ENCODE measurements around the gene RGS12. TPM values are rescaled to one million over a fixed set of nuclear protein-coding genes. Genes with fewer than 3 reads are reported as not detected.

The RGS12 gene
- total and polyA plus RNA-seq, 4 experiments from 2014 or later, result 0.93 to 10.6 (median 6.0) TPM

DNA sequence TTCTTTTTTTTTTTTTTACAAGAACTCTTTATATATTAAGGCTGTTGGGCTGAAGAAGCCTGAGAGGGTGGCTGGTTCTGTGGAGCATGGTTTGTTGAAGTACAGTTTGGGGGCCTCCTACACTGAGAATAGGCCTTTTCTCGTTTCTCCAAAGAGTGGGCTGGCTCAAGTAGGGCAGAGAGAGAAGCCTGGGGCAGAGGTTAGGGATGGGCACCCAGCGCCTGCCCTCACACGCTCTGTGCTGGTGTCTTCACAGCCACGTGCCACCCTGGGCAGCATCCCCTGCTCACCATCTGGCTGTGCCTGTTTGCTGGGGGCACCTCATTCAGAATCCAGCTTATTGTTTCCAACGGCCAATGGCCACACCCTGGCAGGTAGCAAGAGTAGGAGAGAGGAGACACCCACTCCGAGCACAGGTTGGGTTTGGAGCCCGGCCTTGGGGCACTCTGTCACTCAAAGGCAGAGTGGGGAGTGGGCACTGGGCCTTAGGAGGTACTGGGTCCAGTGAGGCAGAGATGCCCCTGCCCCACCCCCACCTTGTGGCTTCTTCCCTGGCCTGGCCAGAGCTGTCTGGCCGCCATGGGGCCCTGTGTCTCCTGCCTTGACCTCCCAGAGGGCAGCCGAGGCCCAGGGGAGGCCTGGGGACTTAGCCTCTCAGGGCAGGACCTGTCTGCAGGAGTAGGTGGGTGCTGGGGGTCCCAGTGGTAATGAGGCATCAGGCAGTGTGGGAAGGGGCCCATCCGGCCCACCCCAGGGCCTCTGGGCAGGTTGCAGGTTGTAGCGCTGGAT lies 40.9 kb upstream of the RGS12 start:
- H3K9me3 ChIP-seq (ENCODE audit: control insufficient read depth in 1 of 2, low read length in 2 of 2), result no peaks in the 10 kb centered on the region
- CTCF ChIA-PET (ENCODE audit: partially characterized antibody), result no interaction called here
- no peak overlapping the region for H3K27ac ChIP-seq (ENCODE audit: low read depth, low read length)
- H3K9me3 Mint-ChIP-seq, result no peaks in the 10 kb centered on the region
- no peaks in the 10 kb centered on the region for H3K4me1 ChIP-seq (ENCODE audit: insufficient read depth, low read length)
- no peak overlapping the region for H3K27ac Mint-ChIP-seq
- intact Hi-C loops (cut with micrococcal nuclease), result no loop called here
- no peaks in the 10 kb centered on the region for H3K27me3 ChIP-seq (ENCODE audit: insufficient read depth, low read length)
- POLR2A ChIA-PET (ENCODE audit: partially characterized antibody), result no interaction called here
- H3K36me3 ChIP-seq (ENCODE audit: insufficient read depth, low read length), result no peaks in the 10 kb centered on the region
- no peak for DNase-seq
- no peaks in the 10 kb centered on the region for H3K27me3 Mint-ChIP-seq
- H3K4me3 Mint-ChIP-seq, result no peak overlapping the region
- peaks cover 0 to 8% of the 10 kb centered on the region in 2 donors for H3K36me3 Mint-ChIP-seq
- no peaks in the 10 kb centered on the region for H3K4me1 Mint-ChIP-seq
- no peak overlapping the region for H3K4me3 ChIP-seq (ENCODE audit: low read length in 2 of 2)

GRCh38 chr4:3252480-3252828 lies 40.4 kb upstream of the RGS12 start:
- H3K4me3 ChIP-seq (ENCODE audit: low read length in 2 of 2), result no peak overlapping the region
- H3K27me3 ChIP-seq (ENCODE audit: insufficient read depth, low read length), result no peaks in the 10 kb centered on the region
- no peaks in the 10 kb centered on the region for H3K9me3 ChIP-seq (ENCODE audit: control insufficient read depth in 1 of 2, low read length in 2 of 2)
- DNase-seq, result no peak
- H3K27ac ChIP-seq (ENCODE audit: low read depth, low read length), result no peak overlapping the region
- ChIA-PET CTCF (ENCODE audit: partially characterized antibody) (no interaction called here), POLR2A (ENCODE audit: partially characterized antibody) (no interaction called here)
- H3K9me3 Mint-ChIP-seq, result no peaks in the 10 kb centered on the region
- H3K4me1 ChIP-seq (ENCODE audit: insufficient read depth, low read length), result no peaks in the 10 kb centered on the region
- H3K36me3 Mint-ChIP-seq, result peaks cover 0 to 8% of the 10 kb centered on the region in 2 donors
- no peaks in the 10 kb centered on the region for H3K4me1 Mint-ChIP-seq
- no peaks in the 10 kb centered on the region for H3K27me3 Mint-ChIP-seq
- no peak overlapping the region for H3K27ac Mint-ChIP-seq
- no peaks in the 10 kb centered on the region for H3K36me3 ChIP-seq (ENCODE audit: insufficient read depth, low read length)
- H3K4me3 Mint-ChIP-seq, result no peak overlapping the region
- intact Hi-C loops (cut with micrococcal nuclease), result no loop called here

- peaks cover 0 to 8% of the 10 kb centered on the region in 2 donors for H3K36me3 Mint-ChIP-seq
- H3K4me1 Mint-ChIP-seq, result no peaks in the 10 kb centered on the region
- H3K27ac Mint-ChIP-seq, result no peak overlapping the region
- H3K9me3 ChIP-seq (ENCODE audit: control insufficient read depth in 1 of 2, low read length in 2 of 2), result no peaks in the 10 kb centered on the region
- intact Hi-C loops (cut with micrococcal nuclease), result no loop called here
- H3K27me3 ChIP-seq (ENCODE audit: insufficient read depth, low read length), result no peaks in the 10 kb centered on the region
- CTCF ChIA-PET (ENCODE audit: partially characterized antibody), result no interaction called here
- POLR2A ChIA-PET (ENCODE audit: partially characterized antibody), result no interaction called here
- H3K4me3 ChIP-seq (ENCODE audit: low read length in 2 of 2), result no peak overlapping the region
- H3K27ac ChIP-seq (ENCODE audit: low read depth, low read length), result no peak overlapping the region
- no peaks in the 10 kb centered on the region for H3K36me3 ChIP-seq (ENCODE audit: insufficient read depth, low read length)
- H3K27me3 Mint-ChIP-seq, result no peaks in the 10 kb centered on the region
- DNase-seq, result no peak
- H3K9me3 Mint-ChIP-seq, result no peaks in the 10 kb centered on the region
- H3K4me1 ChIP-seq (ENCODE audit: insufficient read depth, low read length), result no peaks in the 10 kb centered on the region
- H3K4me3 Mint-ChIP-seq, result no peak overlapping the region
Observed at GRCh38 chr4:3252831-3253641, 39.8 kb upstream of the RGS12 start.

DNA sequence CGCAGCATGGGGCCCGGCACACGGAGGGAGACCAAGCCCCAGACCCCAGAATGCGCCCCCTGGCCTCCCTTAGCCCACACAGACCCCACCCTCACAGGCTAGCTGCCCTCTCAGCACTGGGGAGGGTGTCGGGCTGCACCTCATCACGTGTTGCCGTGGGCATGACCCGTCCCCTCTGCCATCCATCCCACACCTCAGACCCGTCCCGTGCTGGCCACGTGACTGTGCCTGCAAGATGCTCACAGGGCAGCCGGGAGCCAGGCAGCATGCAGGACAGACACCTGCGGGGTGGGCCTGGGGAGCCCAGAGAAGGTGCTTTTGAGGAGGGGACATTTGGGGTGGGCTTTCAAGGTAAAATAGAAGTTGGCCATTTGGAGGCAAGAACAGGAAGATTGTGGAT lies 39.0 kb upstream of the RGS12 start:
- DNase-seq, result no peak
- POLR2A ChIA-PET (ENCODE audit: partially characterized antibody), result no interaction called here

DNA sequence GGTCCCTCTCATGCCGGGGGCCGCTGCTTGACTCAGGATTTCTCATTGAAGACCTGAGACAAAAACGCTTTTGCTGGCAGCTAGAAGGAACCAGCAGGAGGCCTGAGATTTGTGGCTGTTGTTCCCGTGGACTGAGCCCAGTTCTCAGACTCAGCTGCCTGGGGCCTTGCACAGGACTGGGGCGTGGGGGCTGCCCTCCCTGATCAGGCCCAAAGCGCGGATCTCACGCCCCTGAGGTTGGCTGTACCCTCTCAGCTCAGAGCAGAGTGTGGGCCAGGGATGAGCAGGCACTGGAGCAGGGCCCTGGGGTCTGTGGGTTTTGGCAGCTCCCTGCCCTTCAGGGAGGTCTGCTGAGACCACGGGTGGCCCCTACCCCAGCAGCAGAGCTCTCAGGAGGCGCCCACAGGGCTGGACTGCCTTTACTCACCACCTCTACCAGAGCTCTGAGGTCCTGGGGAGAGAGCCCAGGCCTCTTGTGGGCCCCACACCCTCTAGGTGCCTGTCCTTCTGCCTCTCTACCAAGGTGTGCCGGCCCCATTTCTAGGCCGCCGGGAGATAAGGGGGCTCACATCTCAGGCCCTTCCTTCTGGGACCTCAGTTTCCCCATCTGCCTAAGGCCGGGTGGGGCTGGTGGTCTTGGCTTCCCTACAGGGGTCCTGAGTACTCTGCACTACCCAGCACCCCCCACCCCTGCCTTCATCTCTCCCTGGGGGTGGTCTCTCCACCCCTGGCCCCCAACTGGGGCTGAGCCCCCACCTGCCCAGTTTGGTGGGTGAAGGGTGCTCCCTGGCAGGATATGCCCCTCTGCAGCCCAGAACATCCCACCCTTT lies 38.3 kb upstream of the RGS12 start:
- Histone ChIP-seq H3K4me1 (ENCODE audit: insufficient read depth, low read length) (no peaks in the 10 kb centered on the region), H3K36me3 (ENCODE audit: insufficient read depth, low read length) (no peaks in the 10 kb centered on the region), H3K4me3 (ENCODE audit: low read length in 2 of 2) (no peak overlapping the region), H3K27ac (ENCODE audit: low read depth, low read length) (no peak overlapping the region), H3K27me3 (ENCODE audit: insufficient read depth, low read length) (no peaks in the 10 kb centered on the region), H3K9me3 (ENCODE audit: control insufficient read depth in 1 of 2, low read length in 2 of 2) (no peaks in the 10 kb centered on the region)
- H3K36me3 Mint-ChIP-seq, result peaks cover 0 to 8% of the 10 kb centered on the region in 2 donors
- intact Hi-C loops (cut with micrococcal nuclease), result no loop called here
- ChIA-PET CTCF (ENCODE audit: partially characterized antibody) (no interaction called here), POLR2A (ENCODE audit: partially characterized antibody) (no interaction called here)
- DNase-seq, result no peak
- H3K27ac Mint-ChIP-seq, result no peak overlapping the region
- no peaks in the 10 kb centered on the region for H3K27me3 Mint-ChIP-seq
- no peaks in the 10 kb centered on the region for H3K9me3 Mint-ChIP-seq
- no peak overlapping the region for H3K4me3 Mint-ChIP-seq
- H3K4me1 Mint-ChIP-seq, result no peaks in the 10 kb centered on the region

More for the DNA sequence above, 39.0 kb upstream of the RGS12 start:
- Histone ChIP-seq H3K36me3 (ENCODE audit: insufficient read depth, low read length) (no peaks in the 10 kb centered on the region), H3K27me3 (ENCODE audit: insufficient read depth, low read length) (no peaks in the 10 kb centered on the region), H3K4me1 (ENCODE audit: insufficient read depth, low read length) (no peaks in the 10 kb centered on the region), H3K9me3 (ENCODE audit: control insufficient read depth in 1 of 2, low read length in 2 of 2) (no peaks in the 10 kb centered on the region), H3K27ac (ENCODE audit: low read depth, low read length) (no peak overlapping the region), H3K4me3 (ENCODE audit: low read length in 2 of 2) (no peak overlapping the region)
- CTCF ChIA-PET (ENCODE audit: partially characterized antibody), result no interaction called here
- peaks cover 0 to 8% of the 10 kb centered on the region in 2 donors for H3K36me3 Mint-ChIP-seq
- H3K9me3 Mint-ChIP-seq, result no peaks in the 10 kb centered on the region
- H3K27ac Mint-ChIP-seq, result peak overlapping the region in 1 of 7 donors; percentile 53
- intact Hi-C loops (cut with micrococcal nuclease), result no loop called here
- H3K27me3 Mint-ChIP-seq, result no peaks in the 10 kb centered on the region
- H3K4me3 Mint-ChIP-seq, result no peak overlapping the region
- H3K4me1 Mint-ChIP-seq, result no peaks in the 10 kb centered on the region

DNA sequence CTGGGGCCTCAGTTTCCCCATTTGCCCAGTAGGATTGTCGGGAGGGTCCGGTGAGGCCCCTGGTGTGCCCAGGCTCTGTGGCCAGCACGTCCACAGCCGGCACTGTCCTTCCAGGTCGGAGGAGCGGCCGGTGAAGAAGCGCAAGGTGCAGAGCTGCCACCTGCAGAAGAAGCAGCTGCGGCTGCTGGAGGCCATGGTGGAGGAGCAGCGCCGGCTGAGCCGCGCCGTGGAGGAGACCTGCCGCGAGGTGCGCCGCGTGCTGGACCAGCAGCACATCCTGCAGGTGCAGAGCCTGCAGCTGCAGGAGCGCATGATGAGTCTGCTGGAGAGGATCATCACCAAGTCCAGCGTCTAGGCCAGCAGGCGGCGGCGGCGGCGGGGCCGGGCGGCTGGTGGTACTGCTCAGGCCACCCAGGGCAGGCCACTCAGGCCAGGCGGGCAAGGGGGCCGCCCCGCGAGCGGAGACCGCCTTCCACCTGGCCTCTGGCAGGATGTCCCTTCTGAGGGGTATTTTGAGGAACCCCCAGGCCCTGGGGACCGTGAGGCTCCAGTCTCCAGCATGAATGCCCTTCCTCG lies 37.1 kb upstream of the RGS12 start:
- no peaks in the 10 kb centered on the region for H3K4me1 Mint-ChIP-seq
- no peaks in the 10 kb centered on the region for H3K9me3 Mint-ChIP-seq
- Histone ChIP-seq H3K27ac (ENCODE audit: low read depth, low read length) (no peak overlapping the region), H3K4me3 (ENCODE audit: low read length in 2 of 2) (no peak overlapping the region), H3K36me3 (ENCODE audit: insufficient read depth, low read length) (no peaks in the 10 kb centered on the region), H3K4me1 (ENCODE audit: insufficient read depth, low read length) (no peaks in the 10 kb centered on the region), H3K9me3 (ENCODE audit: control insufficient read depth in 1 of 2, low read length in 2 of 2) (no peaks in the 10 kb centered on the region), H3K27me3 (ENCODE audit: insufficient read depth, low read length) (no peaks in the 10 kb centered on the region)
- no peak overlapping the region for H3K4me3 Mint-ChIP-seq
- intact Hi-C loops (cut with micrococcal nuclease), result no loop called here
- ChIA-PET POLR2A (ENCODE audit: partially characterized antibody) (no interaction called here), CTCF (ENCODE audit: partially characterized antibody) (no interaction called here)
- no peak overlapping the region for H3K27ac Mint-ChIP-seq
- no peak for DNase-seq
- peaks cover 0 to 8% of the 10 kb centered on the region in 2 donors for H3K36me3 Mint-ChIP-seq
- H3K27me3 Mint-ChIP-seq, result no peaks in the 10 kb centered on the region
